ENCODE measurements around the gene BNC2.

DNA sequence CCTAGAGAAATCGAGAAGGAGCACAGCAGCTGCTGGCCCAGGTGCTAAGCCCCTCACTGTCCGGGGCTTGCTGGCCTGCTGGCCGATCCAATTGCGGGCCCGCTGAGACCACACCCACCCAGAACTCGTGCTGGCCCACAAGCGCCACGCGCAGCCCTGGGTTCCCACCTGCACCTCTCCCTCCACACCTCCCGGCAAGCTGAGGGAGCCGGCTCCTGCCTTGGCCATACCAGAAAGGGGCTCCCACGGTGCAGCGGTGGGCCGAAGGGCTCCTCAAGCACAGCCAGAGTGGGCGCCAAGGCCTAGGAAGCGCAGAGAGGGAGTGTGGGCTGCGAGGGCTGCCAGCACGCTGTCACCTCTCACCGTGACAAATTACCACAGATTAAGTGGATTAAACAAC is 6.8 kb upstream of the BNC2 start:
- TF ChIP-seq, protein P1, sequence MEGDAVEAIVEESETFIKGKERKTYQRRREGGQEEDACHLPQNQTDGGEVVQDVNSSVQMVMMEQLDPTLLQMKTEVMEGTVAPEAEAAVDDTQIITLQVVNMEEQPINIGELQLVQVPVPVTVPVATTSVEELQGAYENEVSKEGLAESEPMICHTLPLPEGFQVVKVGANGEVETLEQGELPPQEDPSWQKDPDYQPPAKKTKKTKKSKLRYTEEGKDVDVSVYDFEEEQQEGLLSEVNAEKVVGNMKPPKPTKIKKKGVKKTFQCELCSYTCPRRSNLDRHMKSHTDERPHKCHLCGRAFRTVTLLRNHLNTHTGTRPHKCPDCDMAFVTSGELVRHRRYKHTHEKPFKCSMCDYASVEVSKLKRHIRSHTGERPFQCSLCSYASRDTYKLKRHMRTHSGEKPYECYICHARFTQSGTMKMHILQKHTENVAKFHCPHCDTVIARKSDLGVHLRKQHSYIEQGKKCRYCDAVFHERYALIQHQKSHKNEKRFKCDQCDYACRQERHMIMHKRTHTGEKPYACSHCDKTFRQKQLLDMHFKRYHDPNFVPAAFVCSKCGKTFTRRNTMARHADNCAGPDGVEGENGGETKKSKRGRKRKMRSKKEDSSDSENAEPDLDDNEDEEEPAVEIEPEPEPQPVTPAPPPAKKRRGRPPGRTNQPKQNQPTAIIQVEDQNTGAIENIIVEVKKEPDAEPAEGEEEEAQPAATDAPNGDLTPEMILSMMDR (IDR thresholded peaks at IDR 0.05) = no peak
- no peak for TF ChIP-seq POLR2A (IDR thresholded peaks at IDR 0.05)

Data from Peyer's patch (tissue), 4 donors.